HEK293 (cell line): Measurements from ENCODE around the gene VAPA.

ENCODE experiments used
- CTCF ChIP-seq: fragments of 450-650 bp; formaldehyde crosslinking; IDR thresholded peaks from 2 replicates; pipeline ENCODE4 v1.5.1; 2016; ENCODE audit warnings: missing biosample characterization, missing genetic modification characterization
- PBX3 ChIP-seq: sonication (generic); formaldehyde crosslinking; IDR thresholded peaks from 2 replicates; pipeline ENCODE4 v1.8.1; 2022; ENCODE audit warnings: mild to moderate bottlenecking, moderate library complexity, missing genetic modification reagents
- TCF7L2 ChIP-seq: IDR thresholded peaks from 2 replicates; pipeline ENCODE4 v1.6.1; 2011; ENCODE audit warnings: low read depth, mild to moderate bottlenecking, inconsistent platforms, low read length, moderate library complexity, borderline replicate concordance
- ZBTB7A ChIP-seq: fragments of 450-650 bp; formaldehyde crosslinking; IDR thresholded peaks from 2 replicates; pipeline ENCODE4 v1.5.1; 2016; ENCODE audit warnings: low read depth, missing biosample characterization, missing genetic modification characterization
- ZNF350 ChIP-seq: fragments of 450-650 bp; formaldehyde crosslinking; IDR thresholded peaks from 2 replicates; pipeline ENCODE4 v1.5.0; 2017; ENCODE audit warnings: missing biosample characterization, mild to moderate bottlenecking, missing genetic modification characterization
- ZNF645 ChIP-seq: fragments of 450-650 bp; formaldehyde crosslinking; IDR thresholded peaks from 2 replicates; pipeline ENCODE4; 2016; ENCODE audit warnings: missing biosample characterization, missing genetic modification characterization
- ZNF704 ChIP-seq: fragments of 450-650 bp; formaldehyde crosslinking; IDR thresholded peaks from 2 replicates; pipeline ENCODE4 v1.5.1; 2016; ENCODE audit warnings: missing biosample characterization, missing genetic modification characterization

- TF ChIP-seq CTCF (tag by site-specific recombination) (no peak), ZNF645 (tag by site-specific recombination) (no peak), TCF7L2 (no peak), PBX3 (CRISPR knock-in tag) (no peak), ZNF704 (tag by site-specific recombination) (no peak), ZNF350 (tag by site-specific recombination) (no peak), ZBTB7A (tag by site-specific recombination) (no peak)
These were observed 47.9 kb upstream of the VAPA start for GRCh38 chr18:9865764-9866490.
